WTC11 (cell line): ENCODE results near the gene SGCA.

Source experiments
- ATF2 ChIP-seq: sonication (generic); formaldehyde crosslinking; IDR thresholded peaks from 2 replicates; pipeline ENCODE4 v1.8.1; 2022; ENCODE audit warnings: low read depth, missing genetic modification reagents, borderline replicate concordance
- CREB1 ChIP-seq: sonication (generic); formaldehyde crosslinking; IDR thresholded peaks from 2 replicates; pipeline ENCODE4 v1.8.0; 2023; ENCODE audit warnings: mild to moderate bottlenecking, missing genetic modification reagents
- CREM ChIP-seq: sonication (generic); formaldehyde crosslinking; IDR thresholded peaks from 2 replicates; pipeline ENCODE4 v1.8.1; 2022; ENCODE audit warnings: mild to moderate bottlenecking, missing genetic modification reagents, moderate library complexity
- CTCF ChIP-seq: fragments of 200-600 bp; IDR thresholded peaks from 2 replicates; pipeline ENCODE4 v1.8.0; 2022; ENCODE audit warnings: antibody characterized with exemption
- ELF4 ChIP-seq: sonication (generic); formaldehyde crosslinking; IDR thresholded peaks from 2 replicates; pipeline ENCODE4 v1.8.1; 2022; ENCODE audit warnings: low read depth, mild to moderate bottlenecking, moderate library complexity, missing genetic modification reagents
- FOXP1 ChIP-seq: sonication (generic); formaldehyde crosslinking; IDR thresholded peaks from 2 replicates; pipeline ENCODE4 v1.8.0; 2022; ENCODE audit warnings: missing genetic modification reagents, mild to moderate bottlenecking, moderate library complexity, borderline replicate concordance
- JUN ChIP-seq: sonication (generic); formaldehyde crosslinking; IDR thresholded peaks from 2 replicates; pipeline ENCODE4 v1.8.0; 2023; ENCODE audit warnings: mild to moderate bottlenecking, missing genetic modification reagents
- MAX ChIP-seq: sonication (generic); formaldehyde crosslinking; IDR thresholded peaks from 2 replicates; pipeline ENCODE4 v1.8.0; 2022; ENCODE audit warnings: mild to moderate bottlenecking, missing genetic modification reagents
- MXD4 ChIP-seq: fragments of 250-450 bp; sonication (Bioruptor Pico); IDR thresholded peaks from 2 replicates; pipeline ENCODE4 v1.8.0; 2021; ENCODE audit warnings: mild to moderate bottlenecking, moderate library complexity, borderline replicate concordance
- NFE2L1 ChIP-seq: sonication (generic); formaldehyde crosslinking; IDR thresholded peaks from 2 replicates; pipeline ENCODE4 v1.8.1; 2023; ENCODE audit warnings: missing genetic modification reagents
- SP1 ChIP-seq: sonication (generic); formaldehyde crosslinking; conservative IDR thresholded peaks from 2 replicates; pipeline ENCODE4 v1.8.1; 2022; ENCODE audit warnings: missing genetic modification reagents
- TCF7 ChIP-seq: sonication (generic); formaldehyde crosslinking; IDR thresholded peaks from 2 replicates; pipeline ENCODE4 v1.8.0; 2022; ENCODE audit warnings: mild to moderate bottlenecking, low read depth, missing genetic modification reagents, moderate library complexity

GRCh38 chr17:50122945-50123344 lies 42.9 kb upstream of the SGCA start:
- TF ChIP-seq FOXP1 (CRISPR knock-in tag): no peak
- no peak for TF ChIP-seq CTCF
- no peak for TF ChIP-seq CREM (CRISPR knock-in tag)
- no peak for TF ChIP-seq SP1
- TF ChIP-seq ELF4 (CRISPR knock-in tag): no peak
- TF ChIP-seq ATF2 (CRISPR knock-in tag): no peak
- TF ChIP-seq MXD4: no peak
- no peak for TF ChIP-seq NFE2L1 (CRISPR knock-in tag)
- no peak for TF ChIP-seq MAX (CRISPR knock-in tag)
- TF ChIP-seq JUN (CRISPR knock-in tag): no peak
- no peak for TF ChIP-seq CREB1 (CRISPR knock-in tag)
- no peak for TF ChIP-seq TCF7 (CRISPR knock-in tag)
